HG02884 (cell line): ENCODE results near the gene THAP7.
"Not testable (repeated sequence)": the region's sequence is repeated elsewhere in the genome, so short reads cannot be mapped to it uniquely, and the experiment has no call there.

Experiments used
- ATAC-seq: cut with Tn5 transposase; IDR thresholded peaks from one replicate; pipeline ENCODE4 v1.9.1; 2021; ENCODE audit warnings: mild to moderate bottlenecking, moderate library complexity; ENCODE audit not compliant: unreplicated experiment

Gene THAP7

GRCh38 chr22:20979940-20980453 lies 21.9 kb downstream of the THAP7 start:
- ATAC-seq: no peak

- no peak for ATAC-seq
Observed at GRCh38 chr22:20979243-20979809, 22.6 kb downstream of the THAP7 start.

- no peak for ATAC-seq
Observed at GRCh38 chr22:20978419-20978818, 23.5 kb downstream of the THAP7 start.

GRCh38 chr22:20977516-20978170 lies 24.3 kb downstream of the THAP7 start:
- no peak for ATAC-seq

- ATAC-seq: no peak
Observed at GRCh38 chr22:20977019-20977418, 24.9 kb downstream of the THAP7 start.

- ATAC-seq: no peak
Observed at GRCh38 chr22:20976291-20976877, 25.5 kb downstream of the THAP7 start.

GRCh38 chr22:20975541-20976290 lies 26.2 kb downstream of the THAP7 start:
- no peak for ATAC-seq

- no peak for ATAC-seq
Observed at GRCh38 chr22:20974336-20974955, 27.5 kb downstream of the THAP7 start.

GRCh38 chr22:20973634-20974286 lies 28.2 kb downstream of the THAP7 start:
- ATAC-seq: no peak

- ATAC-seq: no peak
Observed at GRCh38 chr22:20972933-20973577, 28.9 kb downstream of the THAP7 start.

- not testable (repeated sequence) for ATAC-seq
Observed at GRCh38 chr22:20972014-20972694, 29.8 kb downstream of the THAP7 start.

GRCh38 chr22:20970939-20971657 lies 30.8 kb downstream of the THAP7 start:
- no peak for ATAC-seq

GRCh38 chr22:20968281-20968977 lies 33.5 kb downstream of the THAP7 start:
- ATAC-seq: no peak

GRCh38 chr22:20967697-20968211 lies 34.2 kb downstream of the THAP7 start:
- no peak for ATAC-seq

GRCh38 chr22:20966883-20967696 lies 34.8 kb downstream of the THAP7 start, which contains the start of gene AIFM3:
Gene AIFM3 (plus strand): TSS chr22:20967255. CDS start chr22:20967945, 690 bp downstream.
- no peak for ATAC-seq

GRCh38 chr22:20965888-20966855 lies 35.7 kb downstream of the THAP7 start:
- no peak for ATAC-seq
